H1 (cell line): Measurements from ENCODE around the gene ZNF135. TPM values are rescaled to one million over a fixed set of nuclear protein-coding genes. Genes with fewer than 3 reads are reported as not detected.

Experiments used
- CTCF ChIA-PET: fragments of 300-600 bp; sonication (Branson Sonifier 250); formaldehyde crosslinking; loops from one replicate; lab custom pipeline; 2021; ENCODE audit not compliant: partially characterized antibody; lab: Charles Lee
- POLR2A ChIA-PET: fragments of 300-600 bp; sonication (Branson Sonifier 250); formaldehyde crosslinking; loops from one replicate; lab custom pipeline; 2021; ENCODE audit warnings: inconsistent platforms; ENCODE audit not compliant: partially characterized antibody; lab: Charles Lee
- DNase-seq, 2 experiments: peaks; one replicate each; pipeline versions ENCODE4 v3.0.0 to v3.0.0-alpha.2; 2010 to 2022; ENCODE audit warnings: low spot score in 2 of 2, low read depth in 1 of 2, mixed read lengths in 1 of 2
- FAIRE-seq: peaks from 2 replicates; lab custom pipeline; 2011; peaks lifted over from hg19 to GRCh38; lab: Jason Lieb, UNC
- H2AFZ ChIP-seq: 2 replicates; pipeline ENCODE4 v1.8.1; 2012; ENCODE audit warnings: low read length, inconsistent platforms
- H2AK5ac ChIP-seq: 2 replicates; pipeline ENCODE4 v1.6.1; 2013; ENCODE audit warnings: low read depth, low read length
- H2BK120ac ChIP-seq: replicated peaks from 2 replicates; pipeline ENCODE3; 2013; ENCODE audit warnings: low read depth, low read length, inconsistent platforms
- H2BK12ac ChIP-seq: 2 replicates; pipeline ENCODE4 v1.6.1; 2013; ENCODE audit warnings: low read depth, low read length
- H2BK15ac ChIP-seq: 2 replicates; pipeline ENCODE4 v1.6.1; 2013; ENCODE audit warnings: low read length
- H2BK20ac ChIP-seq: 2 replicates; pipeline ENCODE4 v1.6.1; 2013; ENCODE audit warnings: low read length
- H2BK5ac ChIP-seq: 2 replicates; pipeline ENCODE4 v1.6.1; 2013; ENCODE audit warnings: low read depth, low read length
- H3K14ac ChIP-seq: 2 replicates; pipeline ENCODE4 v1.6.1; 2013; ENCODE audit warnings: inconsistent platforms; ENCODE audit not compliant: insufficient read length
- H3K18ac ChIP-seq: 2 replicates; pipeline ENCODE4 v1.6.1; 2013; ENCODE audit warnings: low read length; ENCODE audit errors: extremely low read depth
- H3K23ac ChIP-seq: 2 replicates; pipeline ENCODE4 v1.6.1; 2013; ENCODE audit warnings: inconsistent platforms; ENCODE audit not compliant: insufficient read length
- H3K23me2 ChIP-seq: 2 replicates; pipeline ENCODE4 v1.6.1; 2013; ENCODE audit warnings: low read depth, low read length
- H3K27ac ChIP-seq: 2 replicates; pipeline ENCODE4 v1.6.1; 2011; ENCODE audit warnings: low read depth, low read length, inconsistent platforms
- H3K27me3 ChIP-seq, 4 experiments: replicated peaks in 1 of 4; 1 replicate in 1 of 4; 2 replicates in 3 of 4; pipeline versions ENCODE4 v1.6.1 to v1.8.1; 2011 to 2013; ENCODE audit warnings: low read length in 3 of 4, mild to moderate bottlenecking in 3 of 4, inconsistent platforms in 2 of 4, mixed read lengths in 2 of 4, moderate library complexity in 1 of 4; ENCODE audit not compliant: control insufficient read depth in 3 of 4, insufficient read depth in 3 of 4; ENCODE audit errors: extremely low read depth in 1 of 4
- H3K36me3 ChIP-seq, 4 experiments: 2 replicates each; pipeline versions ENCODE4 v1.6.1 to v1.8.1; 2011 to 2013; ENCODE audit warnings: mild to moderate bottlenecking in 4 of 4, low read length in 3 of 4, moderate library complexity in 2 of 4, control low read depth in 1 of 4, inconsistent platforms in 1 of 4; ENCODE audit not compliant: insufficient read depth in 4 of 4, control insufficient read depth in 2 of 4
- H3K4ac ChIP-seq: replicated peaks from 2 replicates; pipeline ENCODE3; 2013; ENCODE audit warnings: low read length, low read depth, mixed read lengths, inconsistent platforms; ENCODE audit not compliant: insufficient read length
- H3K4me1 ChIP-seq, 4 experiments: replicated peaks in 1 of 4; 1 replicate in 1 of 4; 2 replicates in 3 of 4; pipeline versions ENCODE4 v1.6.1 to v1.8.1; 2011 to 2013; ENCODE audit warnings: low read length in 3 of 4, inconsistent platforms in 2 of 4, mixed read lengths in 1 of 4; ENCODE audit not compliant: insufficient read depth in 4 of 4, control insufficient read depth in 3 of 4
- H3K4me2 ChIP-seq, 2 experiments: 2 replicates each; pipeline versions ENCODE4 v1.6.1 to v1.8.1; 2011 to 2013; ENCODE audit warnings: low read depth in 2 of 2, low read length in 2 of 2, control low read depth in 1 of 2, inconsistent platforms in 1 of 2, mild to moderate bottlenecking in 1 of 2; ENCODE audit not compliant: insufficient read depth in 1 of 2
- H3K4me3 ChIP-seq, 4 experiments: fragments of 200-600, 300-600 bp in 1 of 4; sonication (generic), shearing (Covaris generic), sonication (Bioruptor Twin) in 1 of 4; 2 replicates each; pipeline versions ENCODE4 v1.5.1 to v1.8.1; 2011 to 2016; ENCODE audit warnings: low read length in 4 of 4, low read depth in 3 of 4, control low read depth in 2 of 4, inconsistent platforms in 2 of 4, mild to moderate bottlenecking in 2 of 4, mixed read lengths in 1 of 4, moderate library complexity in 1 of 4; ENCODE audit not compliant: insufficient read depth in 2 of 4; ENCODE audit errors: extremely low read depth in 1 of 4
- H3K56ac ChIP-seq: replicated peaks from 2 replicates; pipeline ENCODE3; 2013; ENCODE audit warnings: low read depth, mild to moderate bottlenecking, mixed read lengths, low read length, inconsistent platforms; ENCODE audit not compliant: insufficient read length
- H3K79me1 ChIP-seq: 2 replicates; pipeline ENCODE4 v1.6.1; 2013; ENCODE audit warnings: low read depth, low read length, control low read depth
- H3K79me2 ChIP-seq, 2 experiments: 2 replicates each; pipeline versions ENCODE4 v1.6.1 to v1.8.1; 2012 to 2013; ENCODE audit warnings: low read length in 2 of 2, mild to moderate bottlenecking in 2 of 2, inconsistent platforms in 1 of 2; ENCODE audit not compliant: insufficient read depth in 2 of 2, control insufficient read depth in 1 of 2
- H3K9ac ChIP-seq, 4 experiments: replicated peaks in 1 of 4; 1 replicate in 1 of 4; 2 replicates in 3 of 4; pipeline versions ENCODE4 v1.6.1 to v1.8.1; 2011 to 2013; ENCODE audit warnings: low read depth in 3 of 4, low read length in 3 of 4, control low read depth in 2 of 4, mild to moderate bottlenecking in 2 of 4, moderate library complexity in 2 of 4, inconsistent platforms in 1 of 4; ENCODE audit errors: extremely low read depth in 1 of 4
- H3K9me3 ChIP-seq, 2 experiments: 2 replicates each; pipeline versions ENCODE4 v1.6.1 to v1.8.1; 2012 to 2013; ENCODE audit warnings: mild to moderate bottlenecking in 2 of 2, moderate library complexity in 2 of 2, control low read depth in 1 of 2, inconsistent platforms in 1 of 2, low read depth in 1 of 2, low read length in 1 of 2, mixed read lengths in 1 of 2; ENCODE audit not compliant: insufficient read depth in 2 of 2
- H4K20me1 ChIP-seq, 2 experiments: replicated peaks in 1 of 2; 2 replicates each; pipeline versions ENCODE3 to v1.8.1; 2011 to 2013; ENCODE audit warnings: inconsistent platforms in 2 of 2, low read length in 2 of 2, mild to moderate bottlenecking in 1 of 2; ENCODE audit not compliant: insufficient read depth in 2 of 2, control insufficient read depth in 1 of 2
- H4K5ac ChIP-seq: 2 replicates; pipeline ENCODE4 v1.6.1; 2013; ENCODE audit warnings: low read length, low read depth, mixed read lengths, inconsistent platforms; ENCODE audit not compliant: insufficient read length
- H4K8ac ChIP-seq: 2 replicates; pipeline ENCODE4 v1.8.0; 2013; ENCODE audit warnings: mild to moderate bottlenecking, moderate library complexity, low read length, inconsistent platforms; ENCODE audit not compliant: insufficient read depth; ENCODE audit errors: extremely low read depth
- H4K91ac ChIP-seq: replicated peaks from 2 replicates; pipeline ENCODE3; 2013; ENCODE audit warnings: low read length, mixed read lengths, inconsistent platforms; ENCODE audit not compliant: insufficient read length
- CBX8 ChIP-seq: fragments of 300-800, 300-1000 bp; sonication (generic); IDR thresholded peaks from 2 replicates; pipeline ENCODE4 v1.7.1; 2016; ENCODE audit warnings: low read depth, low read length, borderline replicate concordance
- CTCF ChIP-seq, 3 experiments: IDR thresholded peaks; 1 replicate in 2 of 3; 2 replicates in 1 of 3; pipeline versions ENCODE4 v1.5.1 to v1.6.1; 2011; ENCODE audit warnings: low read length in 3 of 3, mild to moderate bottlenecking in 3 of 3, inconsistent platforms in 2 of 3, low read depth in 1 of 3, moderate library complexity in 1 of 3; ENCODE audit not compliant: insufficient read depth in 1 of 3; ENCODE audit errors: control extremely low read depth in 1 of 3
- GABPA ChIP-seq: IDR thresholded peaks from 2 replicates; pipeline ENCODE4 v1.6.1; 2011; ENCODE audit warnings: mild to moderate bottlenecking, low read length, moderate library complexity, borderline replicate concordance; ENCODE audit not compliant: insufficient read depth
- GTF2F1 ChIP-seq: IDR thresholded peaks from 2 replicates; pipeline ENCODE4 v1.6.1; 2012; ENCODE audit warnings: low read depth, low read length, improper control_type of control experiment, borderline replicate concordance
- HDAC6 ChIP-seq: IDR thresholded peaks from one replicate; pipeline ENCODE4 v1.7.1; 2012; ENCODE audit warnings: low read depth, mild to moderate bottlenecking, inconsistent platforms, low read length, moderate library complexity
- RNF2 ChIP-seq: fragments of 200-900, 300-1000 bp; sonication (generic); IDR thresholded peaks from 2 replicates; pipeline ENCODE4 v1.7.1; 2016; ENCODE audit warnings: borderline replicate concordance, low read depth, mild to moderate bottlenecking, antibody characterized with exemption, low read length; ENCODE audit not compliant: poor library complexity, severe bottlenecking; ENCODE audit errors: missing control alignments
- SIN3A ChIP-seq, 2 experiments: IDR thresholded peaks in 1 of 2; conservative IDR thresholded peaks in 1 of 2; 2 replicates each; pipeline ENCODE4 v1.6.1; 2011 to 2012; ENCODE audit warnings: low read length in 2 of 2, improper control_type of control experiment in 1 of 2, low read depth in 1 of 2, mild to moderate bottlenecking in 1 of 2
- SUZ12 ChIP-seq: fragments of 200-600 bp; sonication (generic); IDR thresholded peaks from 2 replicates; pipeline ENCODE4 v1.6.1; 2012; ENCODE audit warnings: mild to moderate bottlenecking, inconsistent platforms, low read length, moderate library complexity, mixed read lengths
- TAF7 ChIP-seq: optimal IDR thresholded peaks from 2 replicates; pipeline ENCODE3; 2011; ENCODE audit warnings: low read depth, mild to moderate bottlenecking, inconsistent platforms, low read length, moderate library complexity, borderline replicate concordance
- WGBS, 2 experiments: shearing (Covaris generic) in 1 of 2; methylation state at CpG; one replicate each; pipeline versions ENCODE4 v1.1.6 to v1.1.7; 2013 to 2015; ENCODE audit warnings: low lambda C conversion rate in 2 of 2, mixed read lengths in 2 of 2, inconsistent platforms in 1 of 2, low coverage in 1 of 2, missing lambda C conversion rate in 1 of 2; ENCODE audit not compliant: insufficient replicate concordance in 2 of 2, insufficient coverage in 1 of 2, insufficient read length in 1 of 2; ENCODE audit errors: extremely low coverage in 1 of 2, missing lambda C conversion rate in 1 of 2; 5-methylcytosine and 5-hydroxymethylcytosine counted together
- polyA plus RNA-seq, 7 experiments: library from polyadenylated mRNA; depleted of rRNA in 3 of 7; stranded (reverse) in 5 of 7; unstranded in 2 of 7; fragments of >200 nt in 5 of 7; fragments of 200-250 nt in 2 of 7; gene quantifications; 1 replicate in 5 of 7; 2 replicates in 1 of 7; 4 replicates in 1 of 7; pipeline versions ENCODE4 v1.2.1 to v1.2.3, GENCODE V29; 2011 to 2013; ENCODE audit warnings: missing spikeins in 2 of 7, mixed read lengths in 2 of 7
- total RNA-seq: library from RNA; stranded (reverse); fragmentation: NEBNext Ultra II Directional; extraction: Animal tissue kit (Norgen Biotek cat#: 25700); gene quantifications from 2 replicates; pipeline ENCODE4 v1.2.1, GENCODE V29; 2021

The ZNF135 gene
- total and polyA plus RNA-seq, 2 of the 8 experiments (the other 6 are each of a cell fraction or from before 2014, with no cell fraction given), result 5.2 to 7.9 TPM

- Histone ChIP-seq H4K91ac (no peak overlapping the region), H3K4me2 (no peak overlapping the region), H3K79me2 (no peaks in the 10 kb centered on the region), H3K27me3 (no peaks in the 10 kb centered on the region; a peak in 1 of 7 replicates), H3K9me3 (peaks cover 33 to 63% of the 10 kb centered on the region in 2 experiments), H3K9ac (no peak overlapping the region), H3K14ac (no peak overlapping the region), H3K4ac (no peak overlapping the region), H3K36me3 (no peaks in the 10 kb centered on the region), H4K8ac (no peak overlapping the region), H3K23me2 (no peaks in the 10 kb centered on the region), H2BK20ac (no peak overlapping the region), H3K23ac (no peak overlapping the region), H2BK120ac (no peak overlapping the region), H2BK12ac (no peak overlapping the region), H3K18ac (no peak overlapping the region), H3K4me3 (no peak overlapping the region), H4K20me1 (no peaks in the 10 kb centered on the region), H3K79me1 (no peaks in the 10 kb centered on the region), H2AFZ (no peak overlapping the region), H3K27ac (no peak overlapping the region), H4K5ac (no peak overlapping the region), H2BK5ac (no peak overlapping the region), H2AK5ac (no peak overlapping the region), H3K56ac (no peak overlapping the region), H2BK15ac (no peak overlapping the region), H3K4me1 (peaks cover 0 to 7% (median 3%) of the 10 kb centered on the region in 4 experiments; a peak in 3 of 7 replicates)
- CTCF ChIA-PET, result interaction anchor here (1.5 kb wide), 1 partner anchor 9 kb away, joined by 7 read pairs; no protein-coding TSS in a partner anchor
- 99% methylated on average over 16 of the region's 16 CpGs; no CpG with 5 or more reads in 1 of the 2 experiments for WGBS, 2 experiments
- FAIRE-seq, result no peak
- POLR2A ChIA-PET, result interaction anchor here (0.9 to 1.7 kb wide), 4 partner anchors 9 to 53 kb away, joined by 3 to 7 read pairs (median 5); no protein-coding TSS in a partner anchor
- DNase-seq, result no peak
- TF ChIP-seq TAF7, result no peak
- TF ChIP-seq CBX8, result no peak
- TF ChIP-seq SIN3A (conservative IDR thresholded peaks at IDR 0.05 in 1 of 2, IDR thresholded peaks at IDR 0.05 in 1 of 2; ENCODE audit: low read depth in 1 of 2, low read length in 2 of 2), result no peak
- TF ChIP-seq HDAC6, result no peak
- no peak for TF ChIP-seq CTCF (IDR thresholded peaks at IDR 0.05; ENCODE audit: control extremely low read depth in 1 of 3, insufficient read depth in 1 of 3, low read depth in 1 of 3, low read length in 3 of 3)
- TF ChIP-seq RNF2, result no peak
- TF ChIP-seq GABPA, result no peak
- TF ChIP-seq GTF2F1, result no peak
- no peak for TF ChIP-seq SUZ12
Observed at GRCh38 chr19:58052256-58052655, 6.8 kb upstream of the ZNF135 start.
